ENCODE measurements around the gene VSIG2.

DNA sequence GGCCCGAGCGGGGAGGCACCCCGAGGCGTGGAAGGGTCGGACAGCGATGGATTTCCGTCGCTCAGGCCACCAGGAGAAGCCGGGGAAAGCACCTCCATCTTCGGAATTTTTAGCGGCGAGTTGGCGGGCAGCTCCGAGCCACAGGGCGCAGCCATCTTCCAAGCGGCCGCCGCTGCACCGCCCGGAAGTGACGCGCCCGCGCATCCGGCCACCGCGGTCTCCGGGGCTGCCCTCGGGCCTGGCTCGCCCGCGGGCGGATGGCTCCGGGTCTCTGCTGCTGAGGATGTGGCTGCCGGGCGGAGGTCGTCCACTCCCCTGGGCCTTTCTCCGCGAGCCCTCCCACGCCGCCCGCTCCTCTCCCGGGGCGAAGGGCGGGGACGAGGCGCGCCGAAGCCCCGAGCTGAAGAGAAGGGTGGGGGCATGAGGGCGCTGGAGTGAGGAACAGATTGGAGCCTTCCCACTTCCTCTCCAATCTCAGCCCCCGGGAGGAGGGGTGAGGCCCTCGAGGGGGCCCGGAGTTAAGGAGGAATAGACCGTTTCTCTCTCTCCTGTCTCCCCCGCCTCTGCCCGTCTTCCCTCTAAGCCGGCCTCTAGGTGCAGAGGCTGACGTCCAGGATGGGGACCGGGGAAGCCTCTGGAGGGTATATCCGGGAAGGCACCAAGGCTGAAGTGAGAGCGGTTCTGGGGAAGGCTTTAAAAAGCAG is 48.3 kb upstream of the VSIG2 start, which contains the start of gene MSANTD2:
- TF ChIP-seq, protein P1, sequence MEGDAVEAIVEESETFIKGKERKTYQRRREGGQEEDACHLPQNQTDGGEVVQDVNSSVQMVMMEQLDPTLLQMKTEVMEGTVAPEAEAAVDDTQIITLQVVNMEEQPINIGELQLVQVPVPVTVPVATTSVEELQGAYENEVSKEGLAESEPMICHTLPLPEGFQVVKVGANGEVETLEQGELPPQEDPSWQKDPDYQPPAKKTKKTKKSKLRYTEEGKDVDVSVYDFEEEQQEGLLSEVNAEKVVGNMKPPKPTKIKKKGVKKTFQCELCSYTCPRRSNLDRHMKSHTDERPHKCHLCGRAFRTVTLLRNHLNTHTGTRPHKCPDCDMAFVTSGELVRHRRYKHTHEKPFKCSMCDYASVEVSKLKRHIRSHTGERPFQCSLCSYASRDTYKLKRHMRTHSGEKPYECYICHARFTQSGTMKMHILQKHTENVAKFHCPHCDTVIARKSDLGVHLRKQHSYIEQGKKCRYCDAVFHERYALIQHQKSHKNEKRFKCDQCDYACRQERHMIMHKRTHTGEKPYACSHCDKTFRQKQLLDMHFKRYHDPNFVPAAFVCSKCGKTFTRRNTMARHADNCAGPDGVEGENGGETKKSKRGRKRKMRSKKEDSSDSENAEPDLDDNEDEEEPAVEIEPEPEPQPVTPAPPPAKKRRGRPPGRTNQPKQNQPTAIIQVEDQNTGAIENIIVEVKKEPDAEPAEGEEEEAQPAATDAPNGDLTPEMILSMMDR (IDR thresholded peaks at IDR 0.05): no peak
- TF ChIP-seq POLR2A (IDR thresholded peaks at IDR 0.05) (peak; percentile 46 to 66), EP300 (IDR thresholded peaks at IDR 0.05) (no peak)

Measured in suprapubic skin (tissue), 3 donors.